ENCODE results near the gene RBBP8NL. TPM values are rescaled to one million over a fixed set of nuclear protein-coding genes. Genes with fewer than 3 reads are reported as not detected.

Gene RBBP8NL
- total RNA-seq, 1 experiment from 2014 or later = 14.0 TPM

DNA sequence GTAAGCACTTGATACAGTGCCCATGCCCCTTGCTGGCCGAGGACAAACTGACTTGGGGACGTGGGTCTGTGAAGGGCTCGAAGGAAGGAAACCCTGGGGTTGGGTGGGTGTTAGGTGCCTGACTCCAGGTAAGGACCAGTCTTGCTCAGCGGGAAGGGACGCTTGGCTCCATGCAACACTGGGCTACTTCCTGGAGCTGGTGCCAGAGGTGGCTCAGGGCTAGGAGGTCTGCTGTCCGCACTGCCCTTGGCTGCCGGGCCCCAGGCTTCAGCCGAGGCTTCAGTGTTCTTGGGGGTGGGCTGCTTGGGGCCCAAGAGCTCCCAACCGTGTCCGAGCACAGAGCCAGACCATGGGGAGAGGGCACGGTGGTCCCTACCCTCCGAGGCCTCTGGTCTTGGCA, 43.1 kb upstream of the RBBP8NL start:
- Histone ChIP-seq H3K36me3 (ENCODE audit: low read depth) (no peaks in the 10 kb centered on the region), H2AFZ (no peak overlapping the region), H3K4me3 (no peak overlapping the region), H3K4me1 (replicated peaks; ENCODE audit: insufficient read depth) (no peaks in the 10 kb centered on the region), H3K9me2 (ENCODE audit: insufficient read depth) (no peaks in the 10 kb centered on the region), H4K20me1 (ENCODE audit: insufficient read depth) (no peaks in the 10 kb centered on the region), H3K79me2 (ENCODE audit: low read depth) (no peaks in the 10 kb centered on the region), H3K27me3 (ENCODE audit: insufficient read depth, low read depth) (peaks cover 45% of the 10 kb centered on the region), H3K27ac (no peak overlapping the region), H3K4me2 (no peak overlapping the region), H3F3A (ENCODE audit: insufficient read depth, low read depth) (no peaks in the 10 kb centered on the region), H3K9me3 (ENCODE audit: insufficient read depth, low read depth) (no peaks in the 10 kb centered on the region)
- ChIA-PET POLR2A (ENCODE audit: unreplicated experiment) (interaction anchor here (0.6 kb wide), 2 partner anchors 17 to 887 kb away, joined by 5 to 16 read pairs; no protein-coding TSS in a partner anchor), CTCF (interaction anchor here (0.6 kb wide), 1 partner anchor 46 kb away, joined by 3 read pairs; no protein-coding TSS in a partner anchor)
- TF ChIP-seq, protein P1, sequence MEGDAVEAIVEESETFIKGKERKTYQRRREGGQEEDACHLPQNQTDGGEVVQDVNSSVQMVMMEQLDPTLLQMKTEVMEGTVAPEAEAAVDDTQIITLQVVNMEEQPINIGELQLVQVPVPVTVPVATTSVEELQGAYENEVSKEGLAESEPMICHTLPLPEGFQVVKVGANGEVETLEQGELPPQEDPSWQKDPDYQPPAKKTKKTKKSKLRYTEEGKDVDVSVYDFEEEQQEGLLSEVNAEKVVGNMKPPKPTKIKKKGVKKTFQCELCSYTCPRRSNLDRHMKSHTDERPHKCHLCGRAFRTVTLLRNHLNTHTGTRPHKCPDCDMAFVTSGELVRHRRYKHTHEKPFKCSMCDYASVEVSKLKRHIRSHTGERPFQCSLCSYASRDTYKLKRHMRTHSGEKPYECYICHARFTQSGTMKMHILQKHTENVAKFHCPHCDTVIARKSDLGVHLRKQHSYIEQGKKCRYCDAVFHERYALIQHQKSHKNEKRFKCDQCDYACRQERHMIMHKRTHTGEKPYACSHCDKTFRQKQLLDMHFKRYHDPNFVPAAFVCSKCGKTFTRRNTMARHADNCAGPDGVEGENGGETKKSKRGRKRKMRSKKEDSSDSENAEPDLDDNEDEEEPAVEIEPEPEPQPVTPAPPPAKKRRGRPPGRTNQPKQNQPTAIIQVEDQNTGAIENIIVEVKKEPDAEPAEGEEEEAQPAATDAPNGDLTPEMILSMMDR (conservative IDR thresholded peaks at IDR 0.05) = no peak
- no peak for TF ChIP-seq EZH2 (IDR thresholded peaks at IDR 0.05; ENCODE audit: low read depth)
- BruUV-seq (replicated peaks) = no TSS peak
- DNase-seq = no peak
- intact Hi-C loops (cut with micrococcal nuclease; ENCODE audit: unreplicated experiment) = no loop called here

DNA sequence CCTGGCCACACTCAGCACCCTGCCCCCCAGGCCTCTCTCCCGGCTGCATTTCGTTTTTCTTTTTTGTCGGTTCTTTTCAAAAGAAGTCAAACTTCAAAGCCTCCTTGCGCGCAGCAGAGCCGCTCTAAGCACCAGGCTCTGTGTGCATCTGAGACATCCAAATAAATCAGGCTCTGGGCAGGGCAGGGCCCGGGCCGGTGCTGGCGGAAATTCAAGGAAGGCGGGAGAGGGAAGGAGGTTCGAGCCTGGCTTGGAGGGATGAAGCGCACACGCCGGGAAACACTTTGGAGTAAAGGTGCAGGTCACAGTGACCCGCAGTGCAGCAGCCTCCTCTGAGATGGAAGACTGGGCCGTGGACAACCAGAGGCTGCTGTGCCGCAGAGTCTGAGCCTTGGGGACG, 42.7 kb upstream of the RBBP8NL start:
- Histone ChIP-seq H3K4me2 (no peak overlapping the region), H3K27ac (no peak overlapping the region), H3K79me2 (ENCODE audit: low read depth) (no peaks in the 10 kb centered on the region), H3K27me3 (ENCODE audit: insufficient read depth, low read depth) (peaks cover 45% of the 10 kb centered on the region), H3K36me3 (ENCODE audit: low read depth) (no peaks in the 10 kb centered on the region), H4K20me1 (ENCODE audit: insufficient read depth) (no peaks in the 10 kb centered on the region), H3F3A (ENCODE audit: insufficient read depth, low read depth) (no peaks in the 10 kb centered on the region), H3K9me3 (ENCODE audit: insufficient read depth, low read depth) (no peaks in the 10 kb centered on the region), H3K9me2 (ENCODE audit: insufficient read depth) (no peaks in the 10 kb centered on the region), H3K4me3 (no peak overlapping the region), H2AFZ (no peak overlapping the region), H3K4me1 (replicated peaks; ENCODE audit: insufficient read depth) (no peaks in the 10 kb centered on the region)
- DNase-seq = no peak
- CTCF ChIA-PET = no interaction called here
- TF ChIP-seq, protein P1 (conservative IDR thresholded peaks at IDR 0.05) = no peak
- no peak for TF ChIP-seq EZH2 (IDR thresholded peaks at IDR 0.05; ENCODE audit: low read depth)
- intact Hi-C loops (cut with micrococcal nuclease; ENCODE audit: unreplicated experiment) = no loop called here
- no TSS peak for BruUV-seq (replicated peaks)
- POLR2A ChIA-PET (ENCODE audit: unreplicated experiment) = interaction anchor here (0.7 kb wide), 1 partner anchor 460 kb away, joined by 7 read pairs; no protein-coding TSS in a partner anchor

DNA sequence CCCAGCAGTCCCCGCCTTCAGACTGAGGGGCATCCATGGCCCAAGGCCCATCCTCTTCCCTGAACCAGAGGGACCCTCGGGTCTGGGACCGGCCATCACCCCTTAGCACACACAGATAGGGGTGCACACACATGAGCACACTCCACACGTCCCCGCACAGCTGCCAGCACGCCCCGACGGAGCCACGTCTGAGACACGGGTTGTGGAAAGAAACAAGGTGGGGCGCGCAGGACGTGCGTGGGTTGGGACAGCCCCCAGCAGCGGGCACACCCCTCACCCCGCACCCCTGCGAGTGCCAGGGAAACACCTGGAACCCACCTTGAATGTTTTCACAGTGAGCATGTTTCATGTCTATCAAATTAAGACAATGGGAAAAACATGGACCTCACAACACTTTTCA, 42.0 kb upstream of the RBBP8NL start:
- H4K20me1 ChIP-seq (ENCODE audit: insufficient read depth) = no peaks in the 10 kb centered on the region
- H3K79me2 ChIP-seq (ENCODE audit: low read depth) = no peaks in the 10 kb centered on the region
- no peaks in the 10 kb centered on the region for H3K9me3 ChIP-seq (ENCODE audit: insufficient read depth, low read depth)
- H3K4me1 ChIP-seq (replicated peaks; ENCODE audit: insufficient read depth) = no peaks in the 10 kb centered on the region
- no peak overlapping the region for H3K27ac ChIP-seq
- H3K9me2 ChIP-seq (ENCODE audit: insufficient read depth) = no peaks in the 10 kb centered on the region
- intact Hi-C loops (cut with micrococcal nuclease; ENCODE audit: unreplicated experiment) = no loop called here
- H3K4me3 ChIP-seq = no peak overlapping the region
- H3K27me3 ChIP-seq (ENCODE audit: insufficient read depth, low read depth) = peaks cover 40% of the 10 kb centered on the region
- H3K36me3 ChIP-seq (ENCODE audit: low read depth) = no peaks in the 10 kb centered on the region
- TF ChIP-seq, protein P1 (conservative IDR thresholded peaks at IDR 0.05) = no peak
- TF ChIP-seq EZH2 (IDR thresholded peaks at IDR 0.05; ENCODE audit: low read depth) = no peak
- POLR2A ChIA-PET (ENCODE audit: unreplicated experiment) = interaction anchor here (0.7 kb wide), 1 partner anchor 459 kb away, joined by 7 read pairs; no protein-coding TSS in a partner anchor
- CTCF ChIA-PET = no interaction called here
- no peak for DNase-seq
- BruUV-seq (replicated peaks) = no TSS peak
- H2AFZ ChIP-seq = no peak overlapping the region
- no peaks in the 10 kb centered on the region for H3F3A ChIP-seq (ENCODE audit: insufficient read depth, low read depth)
- no peak overlapping the region for H3K4me2 ChIP-seq

Measured in PC-9 (cell line).